ENCODE measurements around the gene OLFML2B.
A peak's percentile ranks its signal among the peaks of the same experiment; 100 is the strongest.

The OLFML2B gene

DNA sequence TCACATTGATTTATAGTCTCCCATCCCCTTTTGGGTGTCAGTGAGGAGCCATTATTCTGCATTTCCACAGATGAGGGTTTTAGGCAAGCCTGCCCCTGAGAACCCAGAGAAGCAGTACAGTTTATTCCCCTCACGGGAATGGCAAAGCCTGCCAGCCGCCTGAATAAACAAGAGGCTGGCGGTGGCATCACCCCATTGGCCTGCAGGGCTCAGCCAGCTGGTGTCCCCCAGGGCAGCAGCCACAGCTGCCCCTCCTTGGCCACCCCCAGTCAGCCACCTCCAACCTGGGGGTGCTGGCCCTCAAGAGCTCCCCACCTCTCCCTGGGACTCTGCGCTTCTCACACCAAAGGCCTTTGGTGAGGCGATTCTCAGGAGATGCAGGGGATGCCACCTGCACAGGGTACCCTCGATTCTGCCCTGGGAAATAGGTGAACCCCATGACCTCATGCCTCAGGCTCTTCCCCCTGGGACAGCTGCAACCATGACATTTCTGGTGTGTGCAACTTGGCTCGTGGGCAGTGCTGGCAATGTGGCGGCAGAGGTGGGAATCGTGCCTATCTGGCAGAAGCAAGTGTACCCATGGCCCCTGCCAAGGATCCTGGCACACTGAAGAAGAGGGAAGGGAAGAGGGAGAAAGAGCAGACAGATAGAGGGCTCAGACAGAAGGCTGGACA, 14.0 kb downstream of the OLFML2B start:
- FAIRE-seq (no peak), DNase-seq (ENCODE audit: insufficient read length, low spot score) (no peak)

DNA sequence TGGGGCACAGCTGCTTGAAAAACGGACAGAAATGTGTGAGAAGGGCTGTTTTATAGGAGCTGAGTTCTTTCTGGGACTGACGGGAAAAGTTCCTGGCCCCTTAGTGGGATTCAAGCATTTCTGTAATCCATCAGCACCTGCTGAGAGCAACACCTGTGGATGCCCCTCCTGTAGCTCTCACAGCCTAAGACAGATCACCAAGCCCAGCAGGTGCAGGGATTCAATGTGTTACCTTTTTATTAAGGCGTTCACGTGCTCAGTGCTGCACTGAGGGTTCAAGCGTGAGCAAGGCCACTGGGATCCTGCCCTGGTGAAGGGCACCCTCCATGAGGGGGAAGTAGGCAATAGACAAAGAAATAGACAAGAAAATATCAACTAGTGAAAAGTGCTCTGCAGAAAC, 14.9 kb downstream of the OLFML2B start:
- DNase-seq (ENCODE audit: insufficient read length, low spot score) = no peak
- no peak for FAIRE-seq

DNA sequence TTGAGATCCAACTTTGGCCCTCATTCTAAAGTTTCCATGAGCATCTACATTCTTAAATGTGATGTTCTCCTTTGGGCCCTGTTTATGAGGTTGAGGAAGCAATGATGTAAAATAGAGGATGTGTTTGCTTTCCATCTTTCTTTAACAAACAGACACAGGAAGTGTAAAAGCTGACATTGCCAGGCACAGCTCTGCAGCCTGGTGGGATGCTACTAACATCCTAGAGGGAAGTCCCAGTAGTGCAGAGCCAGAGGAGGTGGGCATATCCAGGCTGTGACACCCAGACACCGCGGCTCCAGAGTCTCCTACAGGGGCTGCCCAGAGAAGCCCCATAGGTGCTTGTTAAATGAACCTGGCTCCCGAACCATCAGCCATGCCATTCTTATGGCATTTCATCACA, 16.2 kb downstream of the OLFML2B start:
- FAIRE-seq (no peak), DNase-seq (ENCODE audit: insufficient read length, low spot score) (no peak)

DNA sequence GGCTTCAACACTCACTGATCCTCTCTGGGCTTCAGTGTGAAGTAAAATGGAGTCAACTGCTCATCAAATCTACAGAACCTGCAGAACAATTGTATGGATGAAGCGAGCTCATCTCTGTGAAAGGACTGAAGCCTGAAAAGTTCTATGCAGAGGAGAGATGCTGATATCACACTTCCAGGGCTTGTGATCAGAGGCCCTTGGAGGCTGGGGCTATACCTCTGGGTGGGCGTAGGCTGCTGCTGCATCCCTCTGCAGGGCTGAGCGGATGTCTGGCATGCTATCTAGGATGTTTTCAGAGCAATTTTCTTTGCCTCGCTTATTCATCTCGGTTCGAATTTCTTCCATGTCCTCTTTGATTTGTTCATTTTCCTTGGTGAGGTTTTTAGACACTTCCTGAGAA, 17.6 kb downstream of the OLFML2B start:
- DNase-seq (ENCODE audit: insufficient read length, low spot score) (no peak), FAIRE-seq (no peak)

DNA sequence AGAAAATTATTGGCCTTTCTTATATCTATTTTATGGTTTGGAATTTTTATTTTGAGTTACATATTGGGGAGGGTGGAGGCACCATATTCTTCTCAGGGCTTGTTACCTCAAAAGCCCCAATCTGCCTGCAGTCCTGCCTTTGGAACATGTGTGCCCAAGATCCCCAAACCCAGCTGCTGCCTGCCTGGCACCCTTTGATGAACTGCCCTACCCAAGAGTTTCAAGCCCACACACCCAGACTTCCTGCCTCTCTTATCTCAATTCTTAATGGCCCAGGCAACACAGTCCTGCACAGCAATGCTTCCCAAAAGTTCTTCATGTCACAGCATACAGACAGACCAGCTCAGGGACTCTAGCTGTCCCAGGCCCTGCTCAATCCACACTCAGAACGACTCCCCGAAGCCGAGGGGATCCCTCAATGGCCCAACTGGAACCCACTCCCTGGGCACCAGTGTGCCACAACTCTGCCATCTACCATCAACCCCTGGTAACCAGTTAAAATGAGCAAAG, 19.2 kb downstream of the OLFML2B start:
- DNase-seq (ENCODE audit: insufficient read length, low spot score) = no peak
- no peak for FAIRE-seq

DNA sequence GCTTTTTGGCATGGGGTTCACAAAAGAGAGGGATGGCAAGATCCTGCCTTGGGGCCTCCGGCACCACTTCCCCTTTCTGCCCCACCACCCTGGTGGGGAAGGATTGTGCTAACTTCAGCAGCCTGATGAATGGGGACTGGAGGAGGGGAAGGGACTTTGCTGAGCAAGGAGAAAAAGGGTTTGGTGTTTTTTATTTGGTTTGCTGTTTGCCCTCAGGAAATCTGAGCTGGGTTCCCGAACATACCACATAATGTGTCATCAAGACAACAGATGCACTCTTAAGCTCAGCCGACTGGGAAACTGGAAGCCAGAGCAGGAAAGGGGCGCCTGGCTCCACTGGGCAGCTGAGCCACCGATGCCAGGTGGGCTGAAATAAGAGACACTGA, 19.8 kb downstream of the OLFML2B start:
- DNase-seq (ENCODE audit: insufficient read length, low spot score) = peak; percentile 77
- no peak for FAIRE-seq

DNA sequence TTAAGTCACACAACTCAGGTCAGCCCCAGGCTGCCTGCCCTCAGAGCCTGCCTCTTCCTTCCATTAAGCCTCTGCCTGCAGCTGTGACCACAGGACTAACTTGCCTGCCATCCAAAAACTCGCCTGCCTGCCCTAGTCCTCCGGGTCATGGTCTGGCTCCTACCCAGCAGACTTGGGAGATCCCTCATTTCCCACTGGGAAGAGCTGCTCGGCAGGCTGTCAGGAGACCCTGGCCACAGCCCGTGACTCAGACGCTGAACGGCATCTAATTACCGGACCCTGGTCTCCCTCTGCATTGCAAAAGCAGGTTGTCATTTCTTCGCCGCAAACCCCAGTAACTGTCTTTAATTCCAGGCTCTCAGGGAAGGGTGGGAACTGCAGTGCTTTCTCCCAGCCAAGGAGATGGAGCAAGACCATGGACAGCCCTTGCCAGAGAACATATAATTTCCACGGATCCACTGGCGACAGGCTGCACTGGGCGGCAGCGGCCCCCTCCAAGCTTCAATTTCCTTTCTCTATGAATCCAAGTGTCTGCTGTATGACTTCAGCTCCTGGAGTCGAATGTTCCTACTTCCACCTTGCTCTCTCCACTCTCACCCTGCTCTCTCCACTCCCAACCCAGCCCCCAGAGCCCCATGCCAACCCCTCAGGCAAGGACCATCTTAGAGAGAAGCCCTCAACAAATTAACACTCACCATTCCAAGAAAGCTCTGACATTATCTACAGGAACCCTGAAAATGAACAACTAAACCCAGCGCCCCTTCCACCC, 20.4 kb downstream of the OLFML2B start:
- peak; percentile 67 for DNase-seq (ENCODE audit: insufficient read length, low spot score)
- no peak for FAIRE-seq

DNA sequence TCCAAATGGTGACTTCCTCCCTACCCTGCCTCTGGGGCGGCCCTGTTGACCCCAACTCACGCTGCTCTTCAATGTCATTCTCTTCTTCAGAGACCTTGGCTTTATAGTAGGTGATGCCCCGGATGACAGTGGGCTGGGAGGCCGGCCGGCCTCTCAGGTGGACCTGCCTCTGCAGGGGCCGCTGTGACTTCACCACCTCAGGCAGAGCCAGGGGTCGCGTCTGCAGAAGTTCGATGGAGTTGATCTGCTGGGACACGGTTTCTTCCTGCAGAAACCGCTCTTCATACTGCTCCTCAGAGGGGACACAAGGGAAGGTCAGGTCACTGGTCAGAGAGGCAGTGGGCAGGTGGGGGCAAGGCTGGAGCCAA, 23.6 kb downstream of the OLFML2B start:
- FAIRE-seq (no peak), DNase-seq (ENCODE audit: insufficient read length, low spot score) (no peak)

DNA sequence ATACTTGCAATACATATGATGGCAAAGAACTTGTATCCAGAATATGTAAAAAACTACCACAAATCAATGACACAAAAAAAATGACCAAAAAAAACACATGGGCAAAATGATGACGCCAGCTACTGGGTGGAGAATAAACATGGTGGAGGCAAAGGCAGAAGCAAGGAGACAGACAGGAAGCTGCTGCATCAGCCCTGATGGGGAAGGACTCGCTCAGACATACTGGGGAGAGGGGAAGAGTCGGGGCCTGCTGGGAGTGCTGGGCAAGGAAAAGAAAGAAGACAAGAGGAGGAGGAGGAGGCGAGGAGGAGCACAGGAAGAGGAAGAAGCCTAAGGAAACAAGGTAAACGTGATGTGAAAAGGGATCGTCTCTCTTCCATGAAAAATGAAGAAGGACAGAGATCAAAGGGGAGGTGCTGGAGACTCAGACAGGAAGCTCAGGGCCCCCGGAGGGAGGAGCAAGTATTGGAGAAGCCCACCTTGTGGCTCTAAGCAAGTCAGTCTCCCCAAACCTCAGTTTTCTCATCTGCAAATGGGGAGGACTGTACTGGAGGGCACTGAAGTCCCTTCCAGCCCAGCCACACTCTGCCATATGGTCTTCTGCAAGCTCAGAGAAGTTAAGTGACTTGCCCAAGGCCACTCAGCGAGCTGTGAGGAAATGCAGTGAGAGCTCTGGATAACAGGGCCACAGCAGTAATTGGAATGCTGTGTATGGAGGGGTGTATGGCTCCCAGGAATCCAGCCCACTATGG, 24.2 kb downstream of the OLFML2B start:
- FAIRE-seq = no peak
- no peak for DNase-seq (ENCODE audit: insufficient read length, low spot score)

DNA sequence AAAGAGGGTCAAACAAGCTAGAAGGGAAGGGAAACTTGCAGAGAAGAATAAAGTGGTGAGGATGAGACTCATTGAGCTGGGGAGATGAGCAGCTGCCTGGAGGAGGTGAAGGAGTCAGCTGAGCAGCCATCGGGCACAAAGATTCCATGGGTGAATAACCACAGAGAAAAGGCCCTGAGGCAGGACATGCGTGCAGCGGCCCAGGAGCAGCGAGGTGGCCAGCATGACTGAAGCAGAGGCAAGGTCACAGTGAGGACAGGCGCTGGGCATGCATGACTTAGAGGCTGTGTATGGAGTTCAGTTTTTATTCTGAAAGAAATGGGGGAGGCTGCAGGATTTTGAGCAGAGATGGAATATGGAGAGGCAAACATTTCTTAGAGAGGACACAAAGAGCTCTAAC, 24.9 kb downstream of the OLFML2B start:
- FAIRE-seq (no peak), DNase-seq (ENCODE audit: insufficient read length, low spot score) (no peak)

DNA sequence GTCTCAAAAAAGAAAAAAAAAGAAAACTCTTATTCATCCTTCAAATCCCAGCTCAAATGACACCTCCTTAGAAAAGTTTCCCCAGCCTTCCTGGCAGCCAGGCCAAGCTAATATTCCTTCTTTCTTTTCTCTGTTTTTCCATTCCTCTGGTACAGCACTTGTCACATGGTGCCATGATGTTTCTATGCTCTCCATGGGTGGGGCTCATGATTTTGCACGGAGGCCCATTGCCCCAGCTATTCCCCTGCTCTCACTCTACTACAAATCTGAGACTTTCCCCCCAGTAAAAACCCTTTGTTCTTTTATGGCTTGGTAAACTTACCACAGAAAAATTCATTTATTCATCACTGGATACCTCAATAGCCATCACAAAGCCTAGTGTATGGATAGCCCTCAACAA, 26.5 kb downstream of the OLFML2B start:
- FAIRE-seq = no peak

DNA sequence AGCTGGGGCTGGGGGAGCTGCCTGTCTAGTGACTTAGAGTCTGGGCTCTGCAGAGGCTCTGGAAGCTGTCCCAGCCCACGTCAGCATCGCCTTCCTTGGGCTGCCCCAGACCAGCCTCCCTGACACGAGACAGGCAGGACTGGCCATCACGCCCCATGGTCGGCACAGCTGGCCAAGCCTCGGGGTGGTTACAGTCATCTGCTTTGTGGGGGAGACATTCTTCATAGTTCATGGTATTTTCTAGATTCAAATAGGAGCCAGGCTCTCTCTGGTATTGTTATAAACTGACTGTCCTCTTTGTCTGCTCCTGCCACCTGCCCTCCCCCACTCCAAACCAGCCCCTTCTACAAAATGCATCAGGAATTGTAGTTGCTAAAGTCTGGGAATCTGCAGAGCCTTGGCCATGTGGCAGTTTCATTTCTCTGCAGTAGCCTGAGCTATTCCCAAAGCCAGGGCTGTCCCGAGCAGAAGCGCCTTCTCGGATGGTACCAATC, 29.4 kb downstream of the OLFML2B start:
- no peak for FAIRE-seq

More for the DNA sequence above, 26.5 kb downstream of the OLFML2B start:
- no peak for DNase-seq (ENCODE audit: insufficient read length, low spot score)

DNA sequence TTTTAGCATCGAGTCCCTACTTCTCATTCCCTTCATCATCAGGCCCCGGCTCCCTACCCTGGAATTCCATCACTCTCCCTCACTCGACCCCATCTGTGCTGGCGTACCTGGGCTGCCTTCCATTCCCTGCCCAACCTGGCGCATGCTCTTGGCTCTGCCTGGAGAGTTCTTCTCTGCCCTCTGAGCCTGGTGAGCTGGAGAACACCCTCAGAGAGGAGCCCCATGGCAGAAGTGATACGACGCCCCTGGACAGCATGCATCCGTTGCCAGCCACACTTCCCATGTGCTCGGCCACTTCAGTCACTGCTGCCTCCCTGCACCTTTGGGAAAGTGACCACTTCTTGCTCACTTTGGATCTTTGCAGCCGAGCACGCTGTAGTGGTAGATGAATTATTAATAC, 30.1 kb downstream of the OLFML2B start:
- no peak for FAIRE-seq
- DNase-seq (ENCODE audit: insufficient read length, low spot score) = no peak

More for the DNA sequence above, 29.4 kb downstream of the OLFML2B start:
- DNase-seq (ENCODE audit: insufficient read length, low spot score) = no peak

DNA sequence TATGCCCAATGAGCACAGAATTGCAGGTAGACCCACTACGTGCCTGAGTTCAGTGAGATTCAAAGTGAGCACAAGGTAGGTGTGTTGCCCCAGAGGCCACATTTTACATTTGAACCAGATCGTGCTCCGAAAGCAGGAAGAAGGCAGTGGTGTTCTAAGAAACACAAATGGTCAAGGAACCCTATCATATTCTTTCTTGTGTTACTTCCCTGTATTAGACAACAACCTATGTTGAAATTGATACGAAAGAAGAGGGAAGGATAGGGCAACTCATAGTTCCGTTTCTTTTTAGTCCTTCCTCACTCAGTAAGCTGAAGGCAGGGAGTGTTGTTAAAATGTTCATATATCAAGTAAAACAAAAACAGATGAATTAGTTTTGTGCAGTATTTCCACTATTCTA, 33.9 kb downstream of the OLFML2B start:
- DNase-seq (ENCODE audit: insufficient read length, low spot score) (no peak), FAIRE-seq (no peak)

DNA sequence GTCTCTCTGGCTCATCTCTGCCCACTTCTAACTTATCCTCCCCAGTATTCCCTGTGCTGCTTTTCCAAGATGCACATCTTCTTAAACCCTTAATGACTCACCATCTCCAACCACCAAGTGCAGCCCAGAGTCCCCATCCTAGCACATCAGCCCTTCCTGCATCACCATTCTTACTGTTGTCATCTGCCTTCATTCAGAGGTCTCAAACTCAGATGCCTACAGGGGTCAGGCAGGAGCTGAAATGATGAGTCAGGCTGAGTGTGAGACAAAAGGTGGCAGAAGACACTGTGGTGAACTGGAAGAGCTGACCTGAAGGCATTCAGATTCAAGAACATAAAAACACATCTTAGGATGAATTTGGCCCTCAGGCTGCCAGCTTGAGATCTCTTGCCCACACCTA, 34.6 kb downstream of the OLFML2B start:
- no peak for FAIRE-seq

DNA sequence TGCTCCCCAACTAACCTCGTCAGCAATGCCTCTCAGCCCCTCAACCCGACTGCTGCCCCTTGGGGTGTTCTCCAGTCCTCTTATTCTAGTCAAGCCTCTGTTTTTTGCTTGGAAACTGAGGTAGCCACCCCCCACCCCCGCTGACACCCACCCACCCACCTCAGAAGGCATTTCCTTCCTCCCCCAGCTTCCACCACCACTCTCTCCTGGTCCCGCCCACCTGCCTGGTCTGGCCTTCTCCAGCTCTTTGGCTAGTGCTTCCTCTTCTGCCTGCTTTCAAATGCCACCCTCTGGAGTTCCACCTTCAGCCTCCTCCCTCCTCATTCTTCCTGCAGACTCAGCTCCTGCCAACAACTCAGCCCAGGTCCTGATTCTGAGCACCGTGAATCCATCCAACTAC, 35.3 kb downstream of the OLFML2B start:
- FAIRE-seq (no peak), DNase-seq (ENCODE audit: insufficient read length, low spot score) (no peak)

More for the DNA sequence above, 34.6 kb downstream of the OLFML2B start:
- DNase-seq (ENCODE audit: insufficient read length, low spot score) = peak; percentile 10

DNA sequence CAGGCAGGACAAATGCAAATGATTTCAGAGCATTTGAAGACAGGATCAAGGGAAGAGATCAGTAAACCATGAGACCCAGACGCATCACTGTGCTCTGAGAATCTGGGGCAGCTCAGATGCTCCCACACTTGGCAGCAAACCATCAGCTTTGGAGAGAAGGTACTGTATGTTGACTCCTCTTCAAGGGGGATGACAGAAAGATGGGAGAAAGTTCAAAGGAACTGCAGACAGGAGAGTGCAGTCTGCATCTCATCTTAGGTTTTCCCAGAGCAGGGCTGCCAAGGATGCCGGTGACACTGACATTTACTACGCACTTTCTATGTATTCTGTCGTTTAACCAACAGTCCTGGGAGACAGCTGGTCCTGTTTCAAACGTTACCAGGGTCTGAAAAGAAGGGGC, 35.8 kb downstream of the OLFML2B start:
- FAIRE-seq (no peak), DNase-seq (ENCODE audit: insufficient read length, low spot score) (no peak)

DNA sequence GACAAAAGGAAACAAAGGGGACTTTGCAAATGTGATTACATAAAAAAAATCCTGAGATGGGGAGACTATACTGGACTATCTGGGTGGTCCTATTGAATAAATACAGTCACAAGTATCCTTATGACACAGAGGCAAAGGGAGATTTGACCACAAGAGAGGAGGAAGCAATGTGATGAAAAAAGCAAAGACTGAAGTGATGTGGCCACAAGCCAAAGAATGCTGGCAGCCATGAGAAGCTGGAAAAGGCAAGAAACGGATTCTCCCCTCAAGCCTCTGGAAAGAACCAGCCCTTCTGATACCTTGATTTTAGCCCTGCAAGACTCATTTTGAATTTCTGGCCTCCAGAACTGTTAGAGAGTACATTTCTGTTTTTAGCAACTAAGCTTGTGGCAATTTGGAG, 36.4 kb downstream of the OLFML2B start:
- no peak for FAIRE-seq
- no peak for DNase-seq (ENCODE audit: insufficient read length, low spot score)

DNA sequence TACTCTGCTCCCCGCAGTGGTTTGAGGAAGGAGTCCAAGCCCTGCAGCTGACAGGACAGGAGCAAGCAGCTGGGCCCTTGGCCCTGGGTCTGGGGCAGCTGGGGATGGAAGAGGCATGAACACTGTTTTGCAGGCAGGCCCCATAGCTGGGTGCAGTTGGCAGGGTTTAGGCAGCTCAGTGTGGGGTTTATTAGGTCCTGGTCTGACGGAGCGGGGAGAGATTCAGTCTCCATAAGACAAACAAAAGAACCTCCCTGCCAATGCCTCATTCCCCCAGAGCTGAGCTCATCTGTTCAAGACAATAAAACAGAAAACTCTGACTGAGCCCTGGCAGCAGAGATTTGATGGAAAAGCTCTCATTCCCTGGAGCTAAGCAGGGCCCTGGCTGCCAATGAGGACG, 37.3 kb downstream of the OLFML2B start:
- FAIRE-seq = no peak
- DNase-seq (ENCODE audit: insufficient read length, low spot score) = no peak

DNA sequence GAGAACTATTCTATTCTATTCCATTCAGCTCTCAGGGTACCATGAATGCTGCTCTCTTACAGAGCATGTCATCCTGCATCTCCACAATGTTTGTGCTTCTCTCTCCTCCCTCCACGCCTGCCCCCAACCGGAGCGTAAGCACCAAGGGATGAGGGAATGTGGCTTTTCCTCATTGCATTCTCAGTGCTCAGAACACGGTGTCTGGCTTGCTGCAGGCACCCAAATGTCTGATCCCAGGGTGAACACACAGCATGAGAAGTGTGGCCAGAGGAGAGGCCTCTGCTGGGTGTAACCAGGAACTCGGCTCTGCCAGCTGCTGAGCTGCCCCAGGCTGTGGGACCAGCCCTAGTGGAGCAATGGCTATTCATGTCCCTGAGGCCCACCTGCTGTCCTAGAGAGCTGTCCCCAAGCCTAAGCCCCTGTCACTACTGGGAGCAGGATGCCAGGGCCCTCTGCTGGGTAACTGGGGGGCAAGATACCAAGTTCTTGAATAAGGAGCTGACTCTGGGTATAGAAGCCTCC, 38.3 kb downstream of the OLFML2B start:
- FAIRE-seq (no peak), DNase-seq (ENCODE audit: insufficient read length, low spot score) (no peak)

DNA sequence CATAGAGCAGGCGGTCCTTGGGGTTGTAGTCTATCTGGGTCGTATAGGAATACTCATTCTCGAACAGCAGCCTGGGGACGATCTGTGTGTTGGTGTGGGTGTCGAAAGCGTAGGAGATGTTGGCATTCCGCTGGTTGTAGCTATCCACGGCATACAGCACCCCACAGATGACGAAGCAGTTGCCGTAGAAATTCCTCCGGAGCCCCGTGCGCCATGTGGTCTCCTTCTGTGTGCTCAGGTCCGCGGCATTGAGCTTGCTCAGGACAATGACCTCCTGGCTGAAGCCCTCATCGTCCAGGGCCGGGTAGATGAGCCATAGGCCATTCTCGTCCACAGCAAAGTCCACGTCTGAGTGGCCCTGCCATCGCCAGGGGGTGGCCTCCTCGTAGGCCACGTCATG, 39.9 kb downstream of the OLFML2B start:
- DNase-seq (ENCODE audit: insufficient read length, low spot score) = no peak
- FAIRE-seq = no peak
